ENCODE measurements around the gene PCLO. TPM values are rescaled to one million over a fixed set of nuclear protein-coding genes. Genes with fewer than 3 reads are reported as not detected.

The PCLO gene
- total and polyA plus RNA-seq, 2 of the 8 experiments (the other 6 are each of a cell fraction or from before 2014, with no cell fraction given): 1.5 to 3.2 TPM

DNA sequence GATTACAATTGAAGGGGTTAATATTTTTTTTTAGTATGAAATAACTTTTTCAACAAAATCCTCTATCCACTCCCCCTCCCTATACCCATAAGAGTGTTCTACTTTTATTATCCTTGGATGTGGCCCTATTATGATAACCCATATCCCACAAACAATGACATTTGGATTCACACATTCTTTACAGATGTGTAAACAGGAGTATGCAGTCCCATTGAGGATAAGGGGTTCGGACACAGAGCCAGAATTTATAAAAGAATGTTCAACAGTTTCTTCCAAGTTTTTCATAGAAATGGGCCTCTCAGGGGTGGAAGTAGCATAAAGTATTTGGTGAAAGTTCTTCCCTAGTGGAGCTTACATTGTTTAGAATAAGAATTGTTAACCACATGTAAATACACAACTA is 16.1 kb upstream of the PCLO start:
- no peaks in the 10 kb centered on the region for H3K36me3 ChIP-seq (ENCODE audit: control insufficient read depth in 2 of 4, insufficient read depth in 4 of 4, low read length in 3 of 4)

More for the DNA sequence above, 16.1 kb upstream of the PCLO start:
- H2AK5ac ChIP-seq (ENCODE audit: low read depth, low read length): no peak overlapping the region
- no peak overlapping the region for H3K18ac ChIP-seq (ENCODE audit: extremely low read depth, low read length)
- H3K4me3 ChIP-seq (ENCODE audit: extremely low read depth in 1 of 4, insufficient read depth in 2 of 4, low read depth in 3 of 4, low read length in 4 of 4): no peak overlapping the region
- ChIA-PET POLR2A (ENCODE audit: partially characterized antibody) (no interaction called here), CTCF (ENCODE audit: partially characterized antibody) (interaction anchor here (0.6 to 1.1 kb wide), 3 partner anchors 9 to 718 kb away, joined by 3 read pairs; no protein-coding TSS in a partner anchor)
- H4K5ac ChIP-seq (ENCODE audit: insufficient read length, low read depth, low read length): no peak overlapping the region
- H2AFZ ChIP-seq (ENCODE audit: low read length): no peak overlapping the region
- H4K91ac ChIP-seq (replicated peaks; ENCODE audit: insufficient read length, low read length): no peak overlapping the region
- H3K4me2 ChIP-seq (ENCODE audit: insufficient read depth in 1 of 2, low read depth in 2 of 2, low read length in 2 of 2): no peak overlapping the region
- H3K9me3 ChIP-seq (ENCODE audit: insufficient read depth in 2 of 2, low read depth in 1 of 2, low read length in 1 of 2): peaks cover 8 to 11% of the 10 kb centered on the region in 2 experiments
- no peaks in the 10 kb centered on the region for H4K20me1 ChIP-seq (replicated peaks in 1 of 2; ENCODE audit: control insufficient read depth in 1 of 2, insufficient read depth in 2 of 2, low read length in 2 of 2)
- H3K4me1 ChIP-seq (replicated peaks in 1 of 4; ENCODE audit: control insufficient read depth in 3 of 4, insufficient read depth in 4 of 4, low read length in 3 of 4): no peaks in the 10 kb centered on the region
- H3K23ac ChIP-seq (ENCODE audit: insufficient read length): no peak overlapping the region
- no peak overlapping the region for H2BK5ac ChIP-seq (ENCODE audit: low read depth, low read length)
- H2BK20ac ChIP-seq (ENCODE audit: low read length): no peak overlapping the region
- no peak for DNase-seq (ENCODE audit: low read depth in 1 of 2, low spot score in 2 of 2)
- 82% methylated on average over 1 of the region's 1 CpG; no CpG with 5 or more reads in 1 of the 2 experiments for WGBS, 2 experiments (ENCODE audit: extremely low coverage in 1 of 2, insufficient coverage in 1 of 2, insufficient read length in 1 of 2, insufficient replicate concordance in 2 of 2, low coverage in 1 of 2, low lambda C conversion rate in 2 of 2, missing lambda C conversion rate in 1 of 2)
- no peak overlapping the region for H4K8ac ChIP-seq (ENCODE audit: extremely low read depth, insufficient read depth, low read length)
- H3K4ac ChIP-seq (replicated peaks; ENCODE audit: insufficient read length, low read depth, low read length): no peak overlapping the region
- no peak overlapping the region for H2BK15ac ChIP-seq (ENCODE audit: low read length)
- no peak overlapping the region for H3K14ac ChIP-seq (ENCODE audit: insufficient read length)
- H3K56ac ChIP-seq (replicated peaks; ENCODE audit: insufficient read length, low read depth, low read length): no peak overlapping the region
- no peaks in the 10 kb centered on the region for H3K23me2 ChIP-seq (ENCODE audit: low read depth, low read length)
- peaks cover 0 to 1% (median 0%) of the 10 kb centered on the region in 4 experiments; a peak in 1 of 7 replicates for H3K27me3 ChIP-seq (replicated peaks in 1 of 4; ENCODE audit: control insufficient read depth in 3 of 4, extremely low read depth in 1 of 4, insufficient read depth in 3 of 4, low read length in 3 of 4)
- no peak overlapping the region for H2BK120ac ChIP-seq (replicated peaks; ENCODE audit: low read depth, low read length)
- no peak overlapping the region for H3K9ac ChIP-seq (replicated peaks in 1 of 4; ENCODE audit: extremely low read depth in 1 of 4, low read depth in 3 of 4, low read length in 3 of 4)
- H2BK12ac ChIP-seq (ENCODE audit: low read depth, low read length): no peak overlapping the region
- no peaks in the 10 kb centered on the region for H3K79me2 ChIP-seq (ENCODE audit: control insufficient read depth in 1 of 2, insufficient read depth in 2 of 2, low read length in 2 of 2)
- H3K79me1 ChIP-seq (ENCODE audit: low read depth, low read length): no peaks in the 10 kb centered on the region
- no peak for FAIRE-seq
- TF ChIP-seq SRF (IDR thresholded peaks at IDR 0.05; ENCODE audit: low read depth, low read length) (no peak), RBBP5 (IDR thresholded peaks at IDR 0.05; ENCODE audit: borderline replicate concordance, low read depth, low read length) (no peak)
- TF ChIP-seq, protein P1, sequence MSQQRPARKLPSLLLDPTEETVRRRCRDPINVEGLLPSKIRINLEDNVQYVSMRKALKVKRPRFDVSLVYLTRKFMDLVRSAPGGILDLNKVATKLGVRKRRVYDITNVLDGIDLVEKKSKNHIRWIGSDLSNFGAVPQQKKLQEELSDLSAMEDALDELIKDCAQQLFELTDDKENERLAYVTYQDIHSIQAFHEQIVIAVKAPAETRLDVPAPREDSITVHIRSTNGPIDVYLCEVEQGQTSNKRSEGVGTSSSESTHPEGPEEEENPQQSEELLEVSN (IDR thresholded peaks at IDR 0.05): no peak
- H3K27ac ChIP-seq (ENCODE audit: low read depth, low read length): no peak overlapping the region
